CD4-positive, alpha-beta T cell treated with Interleukin-6 at 100 ng/mL for 8 hours (primary cell): ENCODE data around the gene KHK.
"Not testable (repeated sequence)": the region's sequence is repeated elsewhere in the genome, so short reads cannot be mapped to it uniquely, and the experiment has no call there.

Source experiments
- DNase-seq: peaks from one replicate; pipeline ENCODE4 v3.0.0-alpha.2; 2020; ENCODE audit warnings: mixed read lengths, low spot score

Gene KHK

GRCh38 chr2:27097341-27097740 is 10.8 kb downstream of the KHK start:
- DNase-seq = no peak

DNA sequence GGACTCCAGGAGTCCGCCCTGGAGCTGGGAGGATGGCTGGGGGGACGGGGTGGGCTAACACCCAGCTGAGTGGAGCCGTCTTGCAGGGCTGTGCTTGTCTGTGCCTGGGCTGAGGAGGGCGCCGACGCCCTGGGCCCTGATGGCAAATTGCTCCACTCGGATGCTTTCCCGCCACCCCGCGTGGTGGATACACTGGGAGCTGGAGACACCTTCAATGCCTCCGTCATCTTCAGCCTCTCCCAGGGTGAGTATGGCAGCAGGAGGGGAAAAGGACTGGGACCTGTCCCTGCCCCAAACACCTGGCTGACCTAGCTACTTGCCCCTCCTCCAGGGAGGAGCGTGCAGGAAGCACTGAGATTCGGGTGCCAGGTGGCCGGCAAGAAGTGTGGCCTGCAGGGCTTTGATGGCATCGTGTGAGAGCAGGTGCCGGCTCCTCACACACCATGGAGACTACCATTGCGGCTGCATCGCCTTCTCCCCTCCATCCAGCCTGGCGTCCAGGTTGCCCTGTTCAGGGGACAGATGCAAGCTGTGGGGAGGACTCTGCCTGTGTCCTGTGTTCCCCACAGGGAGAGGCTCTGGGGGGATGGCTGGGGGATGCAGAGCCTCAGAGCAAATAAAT is 12.9 kb downstream of the KHK start:
- no peak for DNase-seq

DNA sequence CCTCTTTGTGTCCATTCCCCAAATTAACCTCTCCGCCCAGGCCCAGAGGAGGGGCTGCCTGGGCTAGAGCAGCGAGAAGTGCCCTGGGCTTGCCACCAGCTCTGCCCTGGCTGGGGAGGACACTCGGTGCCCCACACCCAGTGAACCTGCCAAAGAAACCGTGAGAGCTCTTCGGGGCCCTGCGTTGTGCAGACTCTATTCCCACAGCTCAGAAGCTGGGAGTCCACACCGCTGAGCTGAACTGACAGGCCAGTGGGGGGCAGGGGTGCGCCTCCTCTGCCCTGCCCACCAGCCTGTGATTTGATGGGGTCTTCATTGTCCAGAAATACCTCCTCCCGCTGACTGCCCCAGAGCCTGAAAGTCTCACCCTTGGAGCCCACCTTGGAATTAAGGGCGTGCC is 13.5 kb downstream of the KHK start:
- no peak for DNase-seq

- DNase-seq = no peak
Observed at GRCh38 chr2:27102329-27102728, 15.8 kb downstream of the KHK start.

- DNase-seq = no peak
Observed at GRCh38 chr2:27105981-27106380, 19.4 kb downstream of the KHK start.

GRCh38 chr2:27108221-27108620 is 21.6 kb downstream of the KHK start:
- DNase-seq = no peak

- DNase-seq = no peak
Observed at GRCh38 chr2:27109083-27109482, 22.5 kb downstream of the KHK start.

GRCh38 chr2:27110603-27111352 is 24.2 kb downstream of the KHK start:
- DNase-seq = not testable (repeated sequence)

GRCh38 chr2:27111392-27112078 is 25.0 kb downstream of the KHK start:
- not testable (repeated sequence) for DNase-seq

DNA sequence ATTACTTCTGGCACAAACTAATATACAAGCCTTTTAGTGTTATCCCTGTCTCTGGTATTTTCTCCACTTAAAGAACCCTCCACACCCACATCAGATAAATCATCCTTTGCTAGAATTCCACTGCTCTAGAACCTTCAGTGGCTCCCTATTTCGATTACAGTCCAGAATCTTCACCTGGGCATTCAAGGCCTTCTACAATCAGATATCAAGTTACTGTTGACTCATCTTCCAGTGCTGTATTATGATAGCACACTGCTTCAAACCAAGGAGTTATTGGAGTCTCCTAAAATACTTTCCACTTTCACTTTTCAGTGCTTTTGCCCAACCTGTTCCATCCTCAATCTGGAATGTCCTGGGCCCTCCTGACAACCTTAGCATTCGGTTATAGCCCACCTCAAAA is 28.9 kb downstream of the KHK start:
- no peak for DNase-seq

GRCh38 chr2:27117995-27118524 is 31.5 kb downstream of the KHK start:
- DNase-seq = no peak

- no peak for DNase-seq
Observed at GRCh38 chr2:27118525-27119329, 32.2 kb downstream of the KHK start, which contains the start of gene CGREF1. CGREF1 (minus strand) TSS chr2:27119128; CDS start chr2:27104366, 14,762 bp downstream.

GRCh38 chr2:27119330-27119670 is 32.7 kb downstream of the KHK start:
- not testable (repeated sequence) for DNase-seq

DNA sequence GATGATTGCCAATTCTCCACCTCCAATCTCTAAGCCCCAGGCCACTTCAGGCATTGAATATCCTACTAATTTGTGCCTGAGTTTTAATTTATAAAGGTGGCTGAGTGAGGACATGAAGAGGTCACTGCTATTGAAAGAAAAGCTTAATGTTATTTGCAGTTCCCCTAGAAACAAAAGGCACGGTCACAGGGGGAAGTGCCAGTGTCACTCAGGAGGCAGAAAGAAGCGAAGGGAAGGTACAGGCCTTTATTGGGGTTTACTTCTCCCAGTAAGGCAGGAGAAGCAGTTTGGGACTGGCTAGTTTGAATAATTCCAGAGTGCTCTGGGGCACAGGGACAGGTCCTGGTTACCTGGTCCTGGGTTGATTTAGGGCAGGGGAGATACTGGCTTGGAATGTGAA is 35.3 kb downstream of the KHK start:
- DNase-seq = no peak

DNA sequence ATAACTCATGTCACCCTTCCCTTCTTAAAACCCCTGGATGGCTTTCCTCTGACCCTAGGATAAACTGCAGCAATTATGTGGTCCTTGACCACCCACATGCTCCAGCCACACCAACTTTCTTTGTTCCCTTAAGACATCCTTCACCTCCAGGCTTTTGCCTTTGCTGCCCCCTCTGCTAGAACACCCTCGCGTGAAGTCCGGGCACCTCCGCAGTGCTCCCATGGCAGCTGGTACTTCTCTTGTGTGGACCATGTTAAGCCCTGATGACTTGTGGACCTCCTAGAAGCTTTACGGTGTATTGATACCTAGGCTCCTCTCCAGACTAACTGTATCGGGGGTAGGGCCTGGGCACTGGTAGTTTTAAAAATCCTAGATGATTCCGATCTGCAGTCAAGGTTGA is 36.2 kb downstream of the KHK start:
- DNase-seq = no peak

- DNase-seq = peak; percentile 66
Observed at GRCh38 chr2:27123302-27124150, 37.0 kb downstream of the KHK start, which contains the start of gene ABHD1. ABHD1 (plus strand) TSS chr2:27123815; CDS start chr2:27123949, 134 bp downstream.

DNA sequence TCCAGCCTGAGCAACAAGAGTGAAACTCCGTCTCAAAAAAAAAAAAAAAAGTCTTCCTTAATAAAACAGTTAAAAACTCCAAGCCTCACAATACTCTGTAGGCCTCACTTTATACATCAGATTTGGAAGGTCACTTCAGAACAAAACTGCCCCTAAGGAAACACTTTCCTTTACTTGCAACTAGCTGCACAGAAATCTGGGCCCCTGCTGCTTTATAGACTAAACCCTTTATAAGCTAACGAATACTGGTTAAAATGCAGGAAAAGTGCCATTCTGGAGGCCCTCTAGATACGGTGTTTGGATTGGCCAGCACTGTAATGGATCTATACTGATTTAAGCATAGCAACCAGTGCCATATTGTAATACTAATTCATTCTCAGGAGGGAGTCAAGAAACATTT is 38.5 kb downstream of the KHK start:
- DNase-seq = no peak

DNA sequence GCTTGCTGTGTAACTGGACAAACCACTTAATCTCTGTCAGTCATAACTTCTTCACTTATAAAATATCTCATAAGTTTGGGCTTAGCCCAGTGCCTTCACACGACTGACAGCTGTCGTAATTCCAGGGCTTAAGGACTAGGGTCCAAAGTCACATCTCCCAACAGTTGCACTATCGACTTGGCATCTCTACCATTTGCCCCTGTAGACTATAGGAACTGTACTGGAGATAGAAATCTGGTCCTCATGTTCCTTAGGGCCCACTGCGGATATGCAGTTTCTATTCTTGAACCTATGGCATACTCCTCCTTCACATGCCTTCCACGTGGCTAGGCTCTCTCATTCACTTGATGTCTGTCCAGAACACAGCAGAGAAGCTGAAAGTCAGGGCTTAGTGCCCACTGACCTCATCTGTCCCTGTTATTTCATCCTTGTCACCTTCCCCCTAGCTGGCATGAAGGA is 39.7 kb downstream of the KHK start:
- no peak for DNase-seq

DNA sequence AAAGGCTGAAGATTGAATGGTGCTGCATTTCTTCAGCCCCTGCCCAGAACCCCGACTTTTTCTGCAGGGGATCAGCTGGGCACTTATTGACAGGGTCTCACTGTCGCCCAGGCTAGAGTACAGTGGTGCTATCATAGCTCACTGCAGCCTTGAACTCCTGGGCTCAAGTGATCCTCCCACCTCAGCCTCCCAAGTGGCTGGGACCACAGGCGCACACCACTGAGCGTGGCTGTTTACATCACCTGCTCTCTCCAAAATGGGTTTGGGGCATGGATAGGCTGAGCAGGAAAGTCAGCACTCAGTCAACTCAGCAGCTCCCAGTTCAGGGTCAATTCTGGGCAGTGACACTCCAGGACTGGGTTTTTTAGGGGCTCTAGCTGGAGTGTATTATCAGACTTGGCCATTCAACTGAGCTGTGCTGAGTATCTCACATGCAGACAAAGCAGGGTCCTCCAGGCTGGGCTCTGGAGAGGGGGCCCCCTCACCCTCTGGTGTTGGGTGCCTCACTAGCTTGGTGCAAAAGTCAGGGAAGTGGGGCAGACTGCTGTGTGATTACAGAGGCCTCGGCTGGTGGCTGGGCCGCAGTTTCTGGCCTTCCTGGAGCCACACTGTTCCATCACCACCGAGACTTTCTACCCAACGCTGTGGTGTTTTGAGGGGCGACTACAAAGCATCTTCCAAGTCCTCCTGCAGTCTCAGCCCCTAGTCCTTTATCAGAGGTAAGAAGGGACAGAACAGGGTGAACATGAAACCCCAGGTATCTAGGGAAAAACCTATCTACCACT is 41.5 kb downstream of the KHK start:
- DNase-seq = no peak
